ENCODE data around the gene GTF2H2.
"Not testable (repeated sequence)": the region's sequence is repeated elsewhere in the genome, so short reads cannot be mapped to it uniquely, and the experiment has no call there.

GRCh38 chr5:71082340-71082739, 14.9 kb upstream of the GTF2H2 start:
- TF ChIP-seq EZH2 (IDR thresholded peaks at IDR 0.05; ENCODE audit: borderline replicate concordance, low read length); CTCF (IDR thresholded peaks at IDR 0.05; ENCODE audit: low read length): not testable (repeated sequence)
